Ovary (tissue), 9 donors: ENCODE results near the gene TSPAN5. TPM values are rescaled to one million over a fixed set of nuclear protein-coding genes. Genes with fewer than 3 reads are reported as not detected.
A peak's percentile ranks its signal among the peaks of the same experiment; 100 is the strongest.

ENCODE experiments used
- DNase-seq, 5 donors: peaks; one replicate each; pipeline ENCODE4 v3.0.0-alpha.2; 2019 to 2020
- H3K27ac ChIP-seq, 2 donors: fragments of 200-600 bp; one replicate each; pipeline versions ENCODE4 v1.5.1 to v1.8.0; 2019 to 2022
- H3K27me3 ChIP-seq: fragments of 200-600 bp; one replicate; pipeline ENCODE4 v1.8.0; 2022
- H3K36me3 ChIP-seq: fragments of 200-600 bp; sonication (generic); one replicate; pipeline ENCODE4 v1.5.1; 2019
- H3K4me1 ChIP-seq: one replicate; pipeline ENCODE4 v1.8.1; 2013; ENCODE audit warnings: mild to moderate bottlenecking, moderate library complexity; ENCODE audit not compliant: insufficient read depth
- H3K4me3 ChIP-seq: fragments of 200-600 bp; sonication (generic); one replicate; pipeline ENCODE4 v1.5.1; 2017
- H3K9me3 ChIP-seq, 2 donors: fragments of 200-600 bp in 1 of 2; sonication (generic) in 1 of 2; one replicate each; pipeline versions ENCODE4 v1.5.1 to v1.8.1; 2013 to 2019; ENCODE audit warnings: mild to moderate bottlenecking in 1 of 2, moderate library complexity in 1 of 2
- CTCF ChIP-seq, 3 donors: fragments of 450-650 bp in 2 of 3; fragments of 200-600 bp in 1 of 3; IDR thresholded peaks; one replicate each; pipeline versions ENCODE4 v1.5.1 to v1.8.0; 2016 to 2022; ENCODE audit warnings: antibody characterized with exemption in 3 of 3, mild to moderate bottlenecking in 1 of 3
- EP300 ChIP-seq: sonication (generic); formaldehyde crosslinking; IDR thresholded peaks from one replicate; pipeline ENCODE4 v1.6.1; 2017; ENCODE audit warnings: antibody characterized with exemption
- POLR2A ChIP-seq: fragments of 450-650 bp; IDR thresholded peaks from one replicate; pipeline ENCODE4 v1.6.1; 2017; ENCODE audit warnings: antibody characterized with exemption, mild to moderate bottlenecking, moderate library complexity
- WGBS, 3 donors: extraction: QIAGEN DNeasy Blood & Tissue Kit in 1 of 3; methylation state at CpG; one replicate each; pipeline versions ENCODE4 v1.1.5 to v1.1.7; 2013 to 2017; 5-methylcytosine and 5-hydroxymethylcytosine counted together
- intact Hi-C, 4 donors: fragments of 100-400 bp; cut with DNase I; formaldehyde crosslinking; loops; one replicate each; pipeline versions ENCODE4 v1.11.0 to v1.15.1; 2022 to 2023
- polyA plus RNA-seq, 2 donors: library from polyadenylated mRNA; stranded (reverse); fragments of 200-250 nt in 1 of 2; fragments of 350-450 nt in 1 of 2; fragmentation: Illumina TruSeq in 1 of 2; extraction: RNeasy Lipid Tissue Mini Kit (QIAGEN cat#74804) in 1 of 2; gene quantifications; one replicate each; pipeline ENCODE4 v1.2.3, GENCODE V29; 2013 to 2014
- total RNA-seq, 7 donors: library from RNA; depleted of rRNA in 2 of 7; stranded (reverse); fragments of >200 nt in 2 of 7; fragmentation: NEBNext Ultra II Directional in 3 of 7; extraction: Animal tissue kit (Norgen Biotek cat#: 25700) in 3 of 7; gene quantifications; one replicate each; pipeline versions ENCODE4 v1.1.0 to v1.2.4, GENCODE V29; 2016 to 2023
- donor health status: DM: no; HTN: no; CAD: no; lungs with moderate emphysema.
- donor health status: DM: no; HTN: no; CAD: no.
- donor health status: Bipolar disorder and iron deficiency.
- donor health status: DM: yes; HTN: yes; CAD: no.
- donor health status: DM: no; HTN: no; CAD: no.
- donor health status: DM: yes; HTN: yes; CAD: no.

Gene TSPAN5
- total and polyA plus RNA-seq, 9 donors, result 34.0 to 69.5 (median 48.2) TPM

DNA sequence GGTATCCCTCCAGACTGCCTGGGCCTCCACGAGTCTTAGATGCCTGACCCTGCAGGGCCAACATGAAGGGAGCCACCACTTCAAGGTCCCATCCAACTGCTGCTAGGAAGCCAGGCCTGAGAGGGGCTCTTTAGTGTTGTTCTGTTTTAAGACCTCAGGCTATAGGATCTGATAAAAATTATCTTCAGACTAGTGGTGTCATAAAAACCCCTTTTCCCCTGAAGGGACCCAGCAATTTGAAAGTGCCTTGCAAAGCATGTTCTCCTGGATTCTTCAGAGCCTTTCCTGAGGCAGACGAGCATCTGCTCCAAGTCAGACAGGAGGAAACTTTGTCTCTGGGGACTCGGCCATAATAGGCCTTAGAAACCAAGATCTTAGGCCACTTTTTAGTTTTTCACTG lies 26.9 kb downstream of the TSPAN5 start:
- no peak for DNase-seq
- Histone ChIP-seq H3K4me3 (no peak overlapping the region), H3K27me3 (no peaks in the 10 kb centered on the region), H3K4me1 (peaks cover 13% of the 10 kb centered on the region), H3K27ac (peak overlapping the region; percentile 5 to 19), H3K9me3 (no peaks in the 10 kb centered on the region), H3K36me3 (no peaks in the 10 kb centered on the region)
- WGBS, 3 donors, result 41 to 51% (median 42%) methylated on average over 3 of the region's 3 CpGs
- TF ChIP-seq CTCF (IDR thresholded peaks at IDR 0.05), result no peak
- intact Hi-C loops, result no loop called here

- intact Hi-C loops, result no loop called here
- Histone ChIP-seq H3K27me3 (no peaks in the 10 kb centered on the region), H3K4me1 (peaks cover 17% of the 10 kb centered on the region), H3K9me3 (no peaks in the 10 kb centered on the region), H3K36me3 (no peaks in the 10 kb centered on the region), H3K4me3 (no peak overlapping the region), H3K27ac (peak overlapping the region in 1 of 2 donors; percentile 5)
- DNase-seq, result no peak
- TF ChIP-seq EP300 (no peak), POLR2A (no peak), CTCF (IDR thresholded peaks at IDR 0.05) (no peak)
- 46 to 58% (median 52%) methylated on average over 8 of the region's 8 CpGs for WGBS, 3 donors
These were observed 27.5 kb downstream of the TSPAN5 start for GRCh38 chr4:98630737-98631454.

GRCh38 chr4:98627531-98628257 lies 30.7 kb downstream of the TSPAN5 start:
- Histone ChIP-seq H3K9me3 (no peaks in the 10 kb centered on the region), H3K4me1 (peaks cover 16% of the 10 kb centered on the region), H3K27ac (peak overlapping the region in 1 of 2 donors; percentile 72), H3K27me3 (no peaks in the 10 kb centered on the region), H3K36me3 (no peaks in the 10 kb centered on the region), H3K4me3 (peak overlapping the region; percentile 2)
- no peak for DNase-seq
- WGBS, 3 donors, result 8 to 12% (median 9%) methylated on average over 3 of the region's 3 CpGs
- TF ChIP-seq POLR2A, result no peak
- TF ChIP-seq CTCF (IDR thresholded peaks at IDR 0.05), result no peak
- intact Hi-C loops, result no loop called here

- DNase-seq, result peak; percentile 79 to 86 (median 81)
- Histone ChIP-seq H3K27ac (peak overlapping the region; percentile 8 to 72), H3K36me3 (no peaks in the 10 kb centered on the region), H3K27me3 (no peaks in the 10 kb centered on the region), H3K9me3 (no peaks in the 10 kb centered on the region), H3K4me3 (no peak overlapping the region), H3K4me1 (peaks cover 17% of the 10 kb centered on the region)
- TF ChIP-seq EP300 (no peak), POLR2A (no peak), CTCF (IDR thresholded peaks at IDR 0.05) (no peak)
- 3 to 12% (median 11%) methylated on average over 4 of the region's 4 CpGs for WGBS, 3 donors
- intact Hi-C loops, result no loop called here
These were observed 32.1 kb downstream of the TSPAN5 start for GRCh38 chr4:98626350-98626749.
